Measurements from ENCODE around the gene BICDL1. TPM values are rescaled to one million over a fixed set of nuclear protein-coding genes. Genes with fewer than 3 reads are reported as not detected.
"Not testable (repeated sequence)": the region's sequence is repeated elsewhere in the genome, so short reads cannot be mapped to it uniquely, and the experiment has no call there.

The BICDL1 gene
- total and polyA plus RNA-seq, 2 experiments from 2014 or later, result not detected

GRCh38 chr12:120041386-120042231, 52.6 kb downstream of the BICDL1 start:
- in situ Hi-C loops (cut with MboI), result no loop called here
- Histone ChIP-seq H3K9me3 (ENCODE audit: low read depth) (no peaks in the 10 kb centered on the region), H3F3A (ENCODE audit: insufficient read depth) (no peaks in the 10 kb centered on the region), H3K4me1 (ENCODE audit: insufficient read depth) (no peaks in the 10 kb centered on the region), H4K20me1 (ENCODE audit: insufficient read depth) (no peaks in the 10 kb centered on the region), H3K4me2 (ENCODE audit: unreplicated experiment) (no peak overlapping the region), H2AFZ (no peak overlapping the region), H3K79me2 (ENCODE audit: insufficient read depth) (no peaks in the 10 kb centered on the region), H3K27me3 (replicated peaks; ENCODE audit: insufficient read depth) (0 out of 2 replicates have a peak, but pooled peaks cover 21% of the 10 kb centered on the region), H3K9me2 (ENCODE audit: insufficient read depth) (no peaks in the 10 kb centered on the region), H3K27ac (no peak overlapping the region), H3K9ac (no peak overlapping the region), H3K4me3 (no peak overlapping the region), H3K36me3 (ENCODE audit: low read depth) (no peaks in the 10 kb centered on the region)
- 33 to 38% methylated on average over 11 of the region's 11 CpGs for WGBS, 2 experiments (ENCODE audit: low coverage in 1 of 2, low lambda C conversion rate in 2 of 2, missing lambda C conversion rate in 2 of 2)
- TF ChIP-seq EZH2phosphoT487 (IDR thresholded peaks at IDR 0.05; ENCODE audit: insufficient read depth, low read depth) (no peak), EZH2 (IDR thresholded peaks at IDR 0.05; ENCODE audit: insufficient read depth, poor library complexity, severe bottlenecking) (no peak)
- DNase-seq, result no peak

GRCh38 chr12:120045367-120045766, 56.3 kb downstream of the BICDL1 start:
- H3K27ac ChIP-seq; H3F3A ChIP-seq (ENCODE audit: insufficient read depth); H3K4me3 ChIP-seq; H3K9ac ChIP-seq; H3K9me2 ChIP-seq (ENCODE audit: insufficient read depth); H3K4me2 ChIP-seq (ENCODE audit: unreplicated experiment); DNase-seq; H2AFZ ChIP-seq; H3K9me3 ChIP-seq (ENCODE audit: low read depth); H3K36me3 ChIP-seq (ENCODE audit: low read depth); H3K4me1 ChIP-seq (ENCODE audit: insufficient read depth); H4K20me1 ChIP-seq (ENCODE audit: insufficient read depth); H3K79me2 ChIP-seq (ENCODE audit: insufficient read depth); in situ Hi-C loops (cut with MboI): not testable (repeated sequence)
- 0 out of 2 replicates have a peak, but pooled peaks cover 15% of the 10 kb centered on the region for H3K27me3 ChIP-seq (replicated peaks; ENCODE audit: insufficient read depth)
- WGBS, 2 experiments (ENCODE audit: low coverage in 1 of 2, low lambda C conversion rate in 2 of 2, missing lambda C conversion rate in 2 of 2), result 51 to 64% methylated on average over 3 to 5 of the region's 5 CpGs

- in situ Hi-C loops (cut with MboI), result no loop called here
- no peak overlapping the region for H3K4me2 ChIP-seq (ENCODE audit: unreplicated experiment)
- 63 to 64% methylated on average over 1 of the region's 1 CpG for WGBS, 2 experiments (ENCODE audit: low coverage in 1 of 2, low lambda C conversion rate in 2 of 2, missing lambda C conversion rate in 2 of 2)
- H4K20me1 ChIP-seq (ENCODE audit: insufficient read depth), result no peaks in the 10 kb centered on the region
- no peak overlapping the region for H3K27ac ChIP-seq
- no peaks in the 10 kb centered on the region for H3F3A ChIP-seq (ENCODE audit: insufficient read depth)
- no peak overlapping the region for H2AFZ ChIP-seq
- H3K36me3 ChIP-seq (ENCODE audit: low read depth), result no peaks in the 10 kb centered on the region
- H3K9ac ChIP-seq, result no peak overlapping the region
- no peak overlapping the region for H3K4me3 ChIP-seq
- no peak for TF ChIP-seq EZH2 (IDR thresholded peaks at IDR 0.05; ENCODE audit: insufficient read depth, poor library complexity, severe bottlenecking)
- no peak for TF ChIP-seq EZH2phosphoT487 (IDR thresholded peaks at IDR 0.05; ENCODE audit: insufficient read depth, low read depth)
- H3K9me3 ChIP-seq (ENCODE audit: low read depth), result no peaks in the 10 kb centered on the region
- no peak for DNase-seq
- H3K4me1 ChIP-seq (ENCODE audit: insufficient read depth), result no peaks in the 10 kb centered on the region
- H3K27me3 ChIP-seq (replicated peaks; ENCODE audit: insufficient read depth), result 0 out of 2 replicates have a peak, but pooled peaks cover 5% of the 10 kb centered on the region
- H3K79me2 ChIP-seq (ENCODE audit: insufficient read depth), result no peaks in the 10 kb centered on the region
- H3K9me2 ChIP-seq (ENCODE audit: insufficient read depth), result no peaks in the 10 kb centered on the region
Measured at GRCh38 chr12:120047072-120047471, 58.0 kb downstream of the BICDL1 start.

GRCh38 chr12:120048263-120048662, 59.2 kb downstream of the BICDL1 start:
- no peak overlapping the region for H3K9ac ChIP-seq
- H3K9me2 ChIP-seq (ENCODE audit: insufficient read depth), result no peaks in the 10 kb centered on the region
- no peak overlapping the region for H3K4me2 ChIP-seq (ENCODE audit: unreplicated experiment)
- no peaks in the 10 kb centered on the region for H3K36me3 ChIP-seq (ENCODE audit: low read depth)
- no peaks in the 10 kb centered on the region for H3K4me1 ChIP-seq (ENCODE audit: insufficient read depth)
- no peaks in the 10 kb centered on the region for H3F3A ChIP-seq (ENCODE audit: insufficient read depth)
- 0 out of 2 replicates have a peak, but pooled peaks cover 2% of the 10 kb centered on the region for H3K27me3 ChIP-seq (replicated peaks; ENCODE audit: insufficient read depth)
- no peaks in the 10 kb centered on the region for H4K20me1 ChIP-seq (ENCODE audit: insufficient read depth)
- no peak for DNase-seq
- H3K9me3 ChIP-seq (ENCODE audit: low read depth), result no peaks in the 10 kb centered on the region
- no peak overlapping the region for H3K4me3 ChIP-seq
- no peak for TF ChIP-seq EZH2phosphoT487 (IDR thresholded peaks at IDR 0.05; ENCODE audit: insufficient read depth, low read depth)
- no peak for TF ChIP-seq EZH2 (IDR thresholded peaks at IDR 0.05; ENCODE audit: insufficient read depth, poor library complexity, severe bottlenecking)
- in situ Hi-C loops (cut with MboI), result no loop called here
- H2AFZ ChIP-seq, result no peak overlapping the region
- no peaks in the 10 kb centered on the region for H3K79me2 ChIP-seq (ENCODE audit: insufficient read depth)
- no peak overlapping the region for H3K27ac ChIP-seq

Measured in GM23248 (cell line).